Measurements from ENCODE around the gene DACH1.

GRCh38 chr13:71632206-71632605, 234.8 kb downstream of the DACH1 start:
- TF ChIP-seq CTCF (conservative IDR thresholded peaks at IDR 0.05; ENCODE audit: low read depth, low read length) (no peak), EZH2phosphoT487 (IDR thresholded peaks at IDR 0.05; ENCODE audit: borderline replicate concordance, low read length) (no peak), EZH2 (IDR thresholded peaks at IDR 0.05; ENCODE audit: low read length, unreplicated experiment) (no peak)

All from PC-3 (cell line).